Glutamatergic neuron (in vitro differentiated cells): Measurements from ENCODE around the gene CCDC50. TPM values are rescaled to one million over a fixed set of nuclear protein-coding genes. Genes with fewer than 3 reads are reported as not detected.

ENCODE experiments used
- DNase-seq: peaks from one replicate; pipeline ENCODE4 v3.0.0; 2022
- H3K27ac Mint-ChIP-seq: one replicate; pipeline ENCODE4 v1.8.0; 2020; ENCODE audit warnings: mild to moderate bottlenecking, mixed read lengths, inconsistent platforms; ENCODE audit not compliant: unreplicated experiment
- H3K27me3 Mint-ChIP-seq: one replicate; pipeline ENCODE4 v1.8.0; 2020; ENCODE audit warnings: mild to moderate bottlenecking, moderate library complexity, mixed read lengths, inconsistent platforms; ENCODE audit not compliant: unreplicated experiment
- H3K36me3 Mint-ChIP-seq: one replicate; pipeline ENCODE4 v1.8.0; 2020; ENCODE audit warnings: mild to moderate bottlenecking, mixed read lengths, inconsistent platforms; ENCODE audit not compliant: unreplicated experiment
- H3K4me1 Mint-ChIP-seq: one replicate; pipeline ENCODE4 v1.8.0; 2020; ENCODE audit warnings: mild to moderate bottlenecking, low read depth, mixed read lengths, inconsistent platforms; ENCODE audit not compliant: unreplicated experiment
- H3K4me3 Mint-ChIP-seq: one replicate; pipeline ENCODE4 v1.8.0; 2020; ENCODE audit warnings: mild to moderate bottlenecking, mixed read lengths, inconsistent platforms; ENCODE audit not compliant: unreplicated experiment
- H3K9me3 Mint-ChIP-seq: one replicate; pipeline ENCODE4 v1.8.0; 2020; ENCODE audit warnings: mild to moderate bottlenecking, moderate library complexity, mixed read lengths, inconsistent platforms; ENCODE audit not compliant: unreplicated experiment
- total RNA-seq: library from RNA; stranded (reverse); fragmentation: NEBNext Ultra II Directional; extraction: Animal tissue kit (Norgen Biotek cat#: 25700); gene quantifications from one replicate; pipeline ENCODE4 v1.2.1, GENCODE V29; 2021; ENCODE audit not compliant: unreplicated experiment
- TF ChIP-seq, protein P1 (sequence below): fragments of 200-600 bp; sonication (generic); IDR thresholded peaks from one replicate; pipeline ENCODE4 v1.5.0; 2021; ENCODE audit not compliant: partially characterized antibody, unreplicated experiment

The CCDC50 gene
- total RNA-seq, 1 donor from 2014 or later: 144 TPM

DNA sequence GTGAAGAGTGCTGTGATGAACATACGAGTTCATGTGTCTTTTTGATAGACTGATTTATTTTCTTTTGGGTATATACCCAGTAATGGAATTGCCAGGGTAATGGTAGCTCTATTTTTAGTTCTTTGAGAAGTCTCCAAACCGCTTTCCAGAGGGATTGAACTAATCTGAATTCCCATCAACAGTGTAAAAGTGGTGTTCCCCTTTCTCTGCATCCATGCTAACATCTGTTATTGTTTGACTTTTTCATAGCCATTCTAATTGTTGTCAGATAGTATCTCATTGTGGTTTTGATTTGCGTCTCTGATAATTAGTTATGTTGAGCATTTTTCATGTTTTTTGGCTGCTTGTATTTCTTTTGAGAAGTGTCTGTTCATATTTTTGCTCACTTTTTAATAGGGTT is 55.9 kb downstream of the CCDC50 start:
- Mint-ChIP-seq H3K27ac (no peak overlapping the region), H3K9me3 (no peaks in the 10 kb centered on the region), H3K27me3 (peaks cover 2% of the 10 kb centered on the region), H3K4me3 (no peak overlapping the region), H3K4me1 (peaks cover 15% of the 10 kb centered on the region), H3K36me3 (no peaks in the 10 kb centered on the region)
- DNase-seq: no peak
- TF ChIP-seq, protein P1, sequence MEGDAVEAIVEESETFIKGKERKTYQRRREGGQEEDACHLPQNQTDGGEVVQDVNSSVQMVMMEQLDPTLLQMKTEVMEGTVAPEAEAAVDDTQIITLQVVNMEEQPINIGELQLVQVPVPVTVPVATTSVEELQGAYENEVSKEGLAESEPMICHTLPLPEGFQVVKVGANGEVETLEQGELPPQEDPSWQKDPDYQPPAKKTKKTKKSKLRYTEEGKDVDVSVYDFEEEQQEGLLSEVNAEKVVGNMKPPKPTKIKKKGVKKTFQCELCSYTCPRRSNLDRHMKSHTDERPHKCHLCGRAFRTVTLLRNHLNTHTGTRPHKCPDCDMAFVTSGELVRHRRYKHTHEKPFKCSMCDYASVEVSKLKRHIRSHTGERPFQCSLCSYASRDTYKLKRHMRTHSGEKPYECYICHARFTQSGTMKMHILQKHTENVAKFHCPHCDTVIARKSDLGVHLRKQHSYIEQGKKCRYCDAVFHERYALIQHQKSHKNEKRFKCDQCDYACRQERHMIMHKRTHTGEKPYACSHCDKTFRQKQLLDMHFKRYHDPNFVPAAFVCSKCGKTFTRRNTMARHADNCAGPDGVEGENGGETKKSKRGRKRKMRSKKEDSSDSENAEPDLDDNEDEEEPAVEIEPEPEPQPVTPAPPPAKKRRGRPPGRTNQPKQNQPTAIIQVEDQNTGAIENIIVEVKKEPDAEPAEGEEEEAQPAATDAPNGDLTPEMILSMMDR: no peak

DNA sequence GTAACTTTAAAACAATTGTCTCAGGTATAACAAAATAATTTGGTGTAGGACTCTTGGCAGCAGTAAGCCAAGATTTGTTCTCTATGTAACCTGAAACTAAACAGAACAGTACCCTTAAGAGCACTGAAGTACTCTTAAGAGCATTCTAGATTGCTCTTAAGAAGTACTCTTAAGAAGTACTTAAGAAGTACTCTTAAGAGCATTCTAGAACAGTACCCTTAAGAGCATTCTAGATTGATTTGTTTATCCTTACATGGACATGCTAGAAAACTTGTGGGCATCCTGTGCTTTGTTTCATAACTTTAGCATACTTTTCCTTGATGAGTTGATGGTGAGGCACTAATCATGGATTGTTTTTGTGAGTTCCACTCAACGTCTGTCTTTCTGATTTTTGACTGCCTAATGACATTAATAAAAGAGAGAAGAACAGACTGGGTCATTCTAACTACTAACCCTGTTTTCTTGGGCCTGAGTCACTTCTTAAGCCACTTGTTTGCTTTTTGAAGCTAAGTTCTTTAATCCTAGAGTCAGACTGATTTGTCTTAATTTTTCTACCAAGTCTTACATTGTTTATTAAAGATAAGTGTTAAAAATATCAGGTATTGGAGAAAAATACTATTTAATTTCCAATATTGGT is 58.4 kb downstream of the CCDC50 start:
- Mint-ChIP-seq H3K36me3 (no peaks in the 10 kb centered on the region), H3K9me3 (no peaks in the 10 kb centered on the region), H3K27me3 (peaks cover 2% of the 10 kb centered on the region), H3K4me1 (peaks cover 16% of the 10 kb centered on the region), H3K4me3 (no peak overlapping the region), H3K27ac (no peak overlapping the region)
- TF ChIP-seq, protein P1: no peak
- DNase-seq: no peak

DNA sequence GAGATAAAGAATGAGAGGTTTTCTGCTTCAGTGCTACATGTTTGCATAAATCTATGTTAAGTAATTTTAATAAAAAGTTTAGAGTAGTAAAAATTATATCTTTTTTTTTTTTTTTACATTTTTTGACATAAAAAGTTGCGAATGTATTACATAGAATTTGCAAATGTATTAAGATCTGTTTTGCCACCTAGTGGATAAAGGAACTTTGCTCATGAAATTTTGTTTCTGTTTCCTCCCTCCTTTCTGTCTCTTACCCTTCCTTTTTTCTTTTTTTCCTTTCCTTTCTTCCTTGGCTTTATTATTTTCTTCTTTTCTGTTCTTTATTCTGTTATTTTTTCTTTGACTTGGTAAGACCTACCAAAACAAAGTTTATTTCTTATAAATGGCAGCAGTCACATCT is 59.6 kb downstream of the CCDC50 start:
- no peak for DNase-seq
- peaks cover 2% of the 10 kb centered on the region for H3K27me3 Mint-ChIP-seq
- no peaks in the 10 kb centered on the region for H3K9me3 Mint-ChIP-seq
- H3K4me1 Mint-ChIP-seq: peaks cover 9% of the 10 kb centered on the region
- no peak overlapping the region for H3K27ac Mint-ChIP-seq
- H3K4me3 Mint-ChIP-seq: no peak overlapping the region
- TF ChIP-seq, protein P1: no peak
- H3K36me3 Mint-ChIP-seq: no peaks in the 10 kb centered on the region

DNA sequence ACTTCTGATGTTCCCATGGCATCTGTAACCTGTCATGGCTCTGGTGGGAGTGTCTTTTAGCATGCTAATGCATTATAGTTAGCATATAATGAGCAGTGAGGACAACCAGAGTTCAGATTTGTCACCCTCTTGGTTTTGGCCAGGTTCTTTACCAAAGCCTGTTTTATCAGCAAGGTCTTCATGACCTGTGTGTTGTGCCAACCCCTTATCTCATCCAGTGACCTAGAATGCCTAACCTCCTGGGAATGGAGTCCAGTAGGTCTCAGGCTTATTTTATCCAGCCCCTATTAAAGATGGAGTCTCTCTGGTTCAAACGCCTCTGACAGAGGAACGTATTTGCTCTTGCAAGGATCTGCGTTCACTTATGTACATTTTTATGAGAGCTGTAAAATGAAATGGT is 61.4 kb downstream of the CCDC50 start:
- H3K4me1 Mint-ChIP-seq: peaks cover 7% of the 10 kb centered on the region
- no peak overlapping the region for H3K27ac Mint-ChIP-seq
- TF ChIP-seq, protein P1: no peak
- no peak overlapping the region for H3K4me3 Mint-ChIP-seq
- no peaks in the 10 kb centered on the region for H3K9me3 Mint-ChIP-seq
- no peaks in the 10 kb centered on the region for H3K27me3 Mint-ChIP-seq
- H3K36me3 Mint-ChIP-seq: no peaks in the 10 kb centered on the region
- no peak for DNase-seq

DNA sequence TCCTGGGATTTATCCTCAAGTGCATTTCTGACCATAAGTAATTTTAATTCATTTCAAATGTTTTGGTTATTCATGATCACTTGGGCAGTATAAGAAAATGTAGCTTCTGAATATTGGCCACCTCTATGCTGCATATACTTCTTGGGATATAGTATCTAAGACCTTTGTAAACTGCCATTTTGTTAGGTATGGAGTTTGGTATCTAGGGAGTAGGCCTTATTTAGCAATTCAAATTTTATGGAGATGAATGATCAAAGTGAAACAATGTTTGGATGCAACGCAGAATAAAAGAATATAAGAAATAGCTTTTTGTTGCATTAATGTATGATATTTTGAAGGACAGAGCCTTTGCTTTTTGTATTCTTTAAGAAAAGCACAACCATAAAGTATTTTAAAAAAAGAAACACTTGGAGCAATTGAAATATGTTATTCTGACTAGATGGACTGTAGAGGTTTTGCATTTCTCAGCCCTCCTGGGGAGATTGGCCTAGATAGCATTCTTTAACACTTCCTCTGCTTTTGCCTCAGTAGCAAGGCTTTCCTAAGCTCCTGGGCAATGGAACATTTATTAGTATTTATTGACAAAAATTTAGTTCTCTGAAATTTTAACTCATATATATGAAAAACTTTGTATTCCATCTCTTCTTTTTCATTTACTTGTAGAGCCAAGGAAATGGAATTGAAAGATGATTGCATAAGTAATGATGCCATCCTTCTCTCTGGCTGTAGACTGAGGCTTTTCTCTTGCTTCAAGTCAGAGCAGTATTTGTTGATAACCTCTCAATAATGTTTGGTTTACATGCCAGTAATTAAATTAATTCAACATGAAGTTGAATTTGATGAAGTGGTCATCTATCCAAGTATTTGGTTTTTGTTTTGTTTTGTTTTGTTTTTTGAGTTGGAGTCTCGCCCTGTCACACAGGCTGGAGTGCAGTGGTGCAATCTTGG is 62.9 kb downstream of the CCDC50 start:
- Mint-ChIP-seq H3K9me3 (no peaks in the 10 kb centered on the region), H3K4me3 (no peak overlapping the region), H3K27me3 (no peaks in the 10 kb centered on the region), H3K36me3 (no peaks in the 10 kb centered on the region), H3K27ac (no peak overlapping the region), H3K4me1 (peaks cover 7% of the 10 kb centered on the region)
- DNase-seq: no peak
- TF ChIP-seq, protein P1: no peak
